GM10248 (cell line): Measurements from ENCODE around the gene FOXK2.

Source experiments
- CTCF ChIA-PET: fragments of 300-600 bp; sonication (Branson Sonifier 250); formaldehyde crosslinking; extraction: SDS; loops from one replicate; lab custom pipeline; 2021; ENCODE audit warnings: antibody characterized with exemption; lab: Yijun Ruan, JAX
- POLR2A ChIA-PET: fragments of 350-650 bp; sonication (Branson Sonifier 250); formaldehyde crosslinking; extraction: SDS; loops from one replicate; lab custom pipeline; 2020; ENCODE audit warnings: antibody characterized with exemption; lab: Yijun Ruan, JAX
- DNase-seq: peaks from one replicate; pipeline ENCODE4 v3.0.0; 2012; ENCODE audit errors: extremely low spot score
- TF ChIP-seq, protein P1 (sequence below): IDR thresholded peaks from 2 replicates; pipeline ENCODE4 v1.5.1; 2012; ENCODE audit warnings: mild to moderate bottlenecking, low read depth; ENCODE audit errors: extremely low read depth, missing control alignments, control extremely low read depth

Gene FOXK2

DNA sequence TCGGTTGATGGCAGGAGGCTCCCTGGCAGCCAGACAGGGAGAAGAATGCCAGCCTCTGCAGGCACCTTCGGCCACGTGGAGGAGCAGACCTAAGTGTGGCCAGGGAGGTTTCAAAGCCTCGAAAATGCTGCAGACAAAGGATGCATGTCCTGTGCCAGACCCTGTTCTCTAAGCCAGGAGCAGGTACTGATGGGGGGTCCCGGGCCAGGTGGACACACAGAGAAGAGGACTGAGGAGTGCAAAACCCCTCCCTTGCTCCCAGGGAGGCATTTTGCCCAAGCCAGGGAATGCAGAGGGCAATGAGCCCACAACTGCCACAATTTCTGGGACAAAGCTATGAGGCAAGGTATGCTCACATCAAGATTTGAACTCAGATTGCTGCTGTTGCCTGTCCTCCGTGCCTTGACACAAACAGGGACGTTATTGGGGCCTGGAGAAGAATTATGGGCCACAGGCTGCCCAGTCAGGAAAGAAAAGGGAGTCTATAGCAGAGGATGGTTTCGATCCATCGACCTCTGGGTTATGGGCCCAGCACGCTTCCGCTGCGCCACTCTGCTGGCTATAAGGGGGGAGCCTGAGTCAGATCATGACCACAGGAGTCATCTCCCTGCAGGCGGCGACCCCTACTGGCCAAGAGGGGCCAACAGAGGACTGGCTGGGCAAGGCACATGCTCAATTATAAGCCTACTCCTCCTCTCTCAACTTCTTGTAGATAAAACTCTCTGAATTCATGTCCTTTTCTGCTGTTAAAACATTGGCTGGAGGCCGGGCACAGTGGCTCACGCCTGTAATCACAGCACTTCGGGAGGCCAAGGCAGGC lies 25.1 kb upstream of the FOXK2 start:
- DNase-seq, result peak; percentile 90
- TF ChIP-seq, protein P1, sequence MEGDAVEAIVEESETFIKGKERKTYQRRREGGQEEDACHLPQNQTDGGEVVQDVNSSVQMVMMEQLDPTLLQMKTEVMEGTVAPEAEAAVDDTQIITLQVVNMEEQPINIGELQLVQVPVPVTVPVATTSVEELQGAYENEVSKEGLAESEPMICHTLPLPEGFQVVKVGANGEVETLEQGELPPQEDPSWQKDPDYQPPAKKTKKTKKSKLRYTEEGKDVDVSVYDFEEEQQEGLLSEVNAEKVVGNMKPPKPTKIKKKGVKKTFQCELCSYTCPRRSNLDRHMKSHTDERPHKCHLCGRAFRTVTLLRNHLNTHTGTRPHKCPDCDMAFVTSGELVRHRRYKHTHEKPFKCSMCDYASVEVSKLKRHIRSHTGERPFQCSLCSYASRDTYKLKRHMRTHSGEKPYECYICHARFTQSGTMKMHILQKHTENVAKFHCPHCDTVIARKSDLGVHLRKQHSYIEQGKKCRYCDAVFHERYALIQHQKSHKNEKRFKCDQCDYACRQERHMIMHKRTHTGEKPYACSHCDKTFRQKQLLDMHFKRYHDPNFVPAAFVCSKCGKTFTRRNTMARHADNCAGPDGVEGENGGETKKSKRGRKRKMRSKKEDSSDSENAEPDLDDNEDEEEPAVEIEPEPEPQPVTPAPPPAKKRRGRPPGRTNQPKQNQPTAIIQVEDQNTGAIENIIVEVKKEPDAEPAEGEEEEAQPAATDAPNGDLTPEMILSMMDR, result peak; percentile 94
- POLR2A ChIA-PET, result no interaction called here
- CTCF ChIA-PET, result interaction anchor here (0.7 to 3.3 kb wide), 14 partner anchors 10 to 60 kb away, joined by 3 to 14 read pairs (median 4); no protein-coding TSS in a partner anchor

DNA sequence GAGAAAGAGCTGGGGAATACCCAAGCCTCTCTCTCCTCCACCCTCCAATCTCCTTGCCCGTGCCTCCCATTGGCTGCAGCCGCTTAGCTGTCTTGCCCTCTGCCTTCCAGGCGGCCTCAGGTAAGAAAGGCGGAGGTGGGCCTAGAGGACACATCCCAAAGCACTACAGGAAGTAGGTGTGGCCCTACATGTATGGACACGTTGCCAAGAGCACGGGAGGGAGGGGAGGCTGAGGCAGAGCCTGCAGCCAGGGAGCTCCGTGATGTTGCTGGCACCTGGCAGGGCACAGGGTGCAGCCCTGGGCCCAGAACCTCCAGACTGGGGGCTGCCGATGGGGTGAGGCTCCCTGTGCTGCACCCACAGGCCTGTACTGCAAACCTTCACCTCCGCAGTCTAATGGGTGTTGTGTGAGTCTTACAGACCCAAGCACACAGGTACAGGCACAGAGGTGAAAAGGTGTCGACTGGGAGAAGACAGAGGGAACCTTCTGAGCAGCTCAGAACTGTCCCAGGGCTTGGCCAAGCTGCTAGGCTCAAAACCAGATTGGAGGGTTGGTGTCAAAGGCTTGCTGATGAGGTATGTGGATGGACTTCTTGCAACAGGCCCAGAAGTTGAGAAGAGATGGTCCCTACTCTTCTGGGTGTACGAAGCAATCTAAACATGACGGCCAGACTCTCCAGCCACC lies 23.5 kb upstream of the FOXK2 start:
- ChIA-PET CTCF (interaction anchor here (0.8 to 2.5 kb wide), 12 partner anchors 8 to 145 kb away, joined by 3 to 14 read pairs (median 3); partner anchors contain the start of gene FOXK2), POLR2A (interaction anchor here (0.6 kb wide), 2 partner anchors 37 to 40 kb away, joined by 3 to 4 read pairs; no protein-coding TSS in a partner anchor)
- DNase-seq, result no peak
- TF ChIP-seq, protein P1, result no peak

DNA sequence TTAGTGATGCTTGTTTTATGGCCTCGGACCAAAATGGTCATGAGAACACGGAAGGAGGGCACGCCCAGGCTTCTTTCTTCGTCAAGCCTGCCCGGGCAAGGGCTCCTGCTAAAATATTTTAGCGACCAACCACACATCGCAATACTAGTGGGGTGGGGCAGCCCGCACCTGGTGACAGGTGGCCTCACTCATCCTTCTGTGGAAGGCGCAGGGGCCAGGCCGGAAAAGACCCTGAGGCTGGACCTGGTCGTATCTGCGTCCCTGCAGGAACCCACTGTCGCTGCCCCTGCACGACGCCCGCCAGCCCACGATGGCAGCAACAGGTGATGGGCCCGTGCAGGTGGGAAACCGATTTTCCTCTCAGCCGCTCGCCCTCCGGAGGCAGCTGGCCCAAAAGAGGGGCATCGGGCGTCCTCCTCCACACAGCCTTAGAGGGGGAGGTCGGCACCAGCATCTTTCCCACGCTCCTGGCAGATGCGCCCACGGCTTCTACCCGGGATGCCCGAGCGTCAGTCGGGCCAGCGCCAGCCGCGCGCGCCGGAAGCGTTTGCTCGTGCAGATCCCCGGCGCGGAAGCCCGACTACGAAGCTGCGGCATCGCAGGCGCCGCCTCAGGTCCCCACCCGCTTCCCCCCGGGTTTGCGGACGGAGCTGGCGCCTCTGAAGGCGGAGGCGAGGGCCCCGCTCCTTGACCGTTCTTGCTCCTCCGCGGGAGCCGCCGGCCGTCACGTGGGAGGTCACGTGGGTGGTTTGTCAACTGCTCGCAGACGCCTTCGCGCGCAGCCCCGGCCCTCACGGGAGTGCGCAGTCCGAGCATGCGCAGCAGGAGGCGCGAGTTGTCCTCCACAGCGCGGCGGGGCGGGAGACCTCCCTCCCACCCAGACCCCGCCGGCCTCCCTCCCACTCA lies 22.8 kb upstream of the FOXK2 start:
- TF ChIP-seq, protein P1, result no peak
- peak; percentile 93 for DNase-seq
- POLR2A ChIA-PET, result no interaction called here
- CTCF ChIA-PET, result interaction anchor here (0.9 to 2.5 kb wide), 4 partner anchors 13 to 146 kb away, joined by 3 to 14 read pairs (median 6); no protein-coding TSS in a partner anchor

DNA sequence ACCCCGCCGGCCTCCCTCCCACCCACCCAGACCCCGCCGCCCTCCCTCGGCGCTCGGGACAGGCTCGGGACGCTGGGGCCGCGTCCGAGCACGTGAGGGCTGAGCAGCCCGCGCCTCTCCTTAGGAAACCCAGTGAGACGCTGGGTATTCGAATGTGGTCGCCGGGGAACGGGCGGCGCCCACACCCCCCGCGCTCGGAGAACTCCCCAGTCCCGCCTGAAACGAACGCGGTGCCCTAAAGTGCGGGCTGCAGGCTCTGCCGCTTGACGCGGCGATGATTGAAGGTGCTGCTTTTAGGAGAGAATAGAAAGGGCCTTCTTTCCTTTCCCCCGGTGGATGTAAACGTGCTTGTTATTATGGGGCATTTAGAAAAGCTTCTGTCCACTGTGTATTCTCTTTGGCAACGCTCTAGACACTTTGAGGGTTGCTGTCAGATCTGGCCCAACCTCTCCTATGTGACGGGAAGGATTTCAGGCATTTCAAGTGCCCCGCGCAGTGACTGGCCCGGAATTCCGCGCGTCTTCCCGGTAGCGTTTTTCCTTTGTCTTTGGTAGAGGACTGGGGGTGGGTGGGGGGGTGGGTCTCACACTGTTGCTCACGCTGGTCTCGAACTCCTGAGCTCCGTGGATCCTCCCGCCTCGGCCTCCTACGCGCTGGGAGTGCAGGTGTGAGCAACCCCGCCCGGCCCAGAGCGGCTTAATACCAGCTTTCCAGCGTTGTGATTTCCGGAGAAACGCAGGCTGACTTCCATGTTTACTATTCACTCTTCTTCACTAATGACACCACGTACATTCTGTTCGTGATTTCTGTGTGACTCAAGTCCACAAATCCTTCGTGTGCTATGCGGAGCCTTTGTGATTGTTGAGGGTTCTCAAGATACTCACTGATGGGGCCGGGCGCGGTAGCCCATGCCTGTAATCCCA lies 21.8 kb upstream of the FOXK2 start:
- TF ChIP-seq, protein P1, result no peak
- DNase-seq, result peak; percentile 42
- CTCF ChIA-PET, result interaction anchor here (0.9 to 2.5 kb wide), 3 partner anchors 12 to 54 kb away, joined by 3 to 7 read pairs (median 4); no protein-coding TSS in a partner anchor
- POLR2A ChIA-PET, result interaction anchor here (0.6 kb wide), 1 partner anchor 53 kb away, joined by 5 read pairs; no protein-coding TSS in a partner anchor

DNA sequence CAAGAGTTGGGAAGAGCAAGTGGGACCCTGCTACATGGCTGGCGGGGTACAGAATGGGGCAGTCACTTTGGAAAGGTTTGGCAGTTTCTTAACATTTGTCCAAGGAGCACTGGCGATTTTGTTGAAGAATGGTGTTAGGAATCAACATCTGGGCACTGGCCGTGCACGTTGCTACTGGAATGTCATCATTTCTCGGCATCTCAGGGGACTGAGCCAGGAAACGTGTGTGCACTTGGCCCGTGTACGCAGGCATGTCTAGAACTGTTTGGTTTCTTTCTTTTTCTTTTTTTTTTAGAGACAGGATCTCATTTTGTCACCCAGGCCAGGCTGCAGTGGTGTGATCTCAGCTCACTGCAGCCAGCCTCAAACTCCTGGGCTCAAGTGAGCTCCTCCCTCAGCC lies 17.3 kb upstream of the FOXK2 start:
- TF ChIP-seq, protein P1, result no peak
- DNase-seq, result no peak
- ChIA-PET POLR2A (no interaction called here), CTCF (interaction anchor here (1.1 kb wide), 1 partner anchor 49 kb away, joined by 4 read pairs; no protein-coding TSS in a partner anchor)
